Thoracic aorta (tissue), 2 donors: ENCODE data around the gene LINGO3. TPM values are rescaled to one million over a fixed set of nuclear protein-coding genes. Genes with fewer than 3 reads are reported as not detected.

Experiments
- ATAC-seq: fragments of 150-250 bp; one replicate; pipeline ENCODE4 v1.8.0; 2017; ENCODE audit warnings: low read depth; ENCODE audit not compliant: insufficient number of reproducible peaks, low FRiP score
- DNase-seq: peaks from one replicate; pipeline ENCODE4 v3.0.0-alpha.2; 2020; ENCODE audit warnings: low spot score
- H3K27ac ChIP-seq, 2 donors: fragments of 200-600 bp; sonication (generic); 1 replicate in 1 of 2; 2 replicates in 1 of 2; pipeline ENCODE4 v1.5.1; 2016; ENCODE audit warnings: mild to moderate bottlenecking in 2 of 2, moderate library complexity in 2 of 2
- H3K27me3 ChIP-seq: fragments of 200-600 bp; sonication (generic); replicated peaks from 2 replicates; pipeline ENCODE4 v1.6.0; 2016; ENCODE audit warnings: mild to moderate bottlenecking; ENCODE audit not compliant: insufficient read depth
- H3K36me3 ChIP-seq: fragments of 200-600 bp; sonication (generic); one replicate; pipeline ENCODE4 v1.5.1; 2016
- H3K4me1 ChIP-seq, 2 donors: fragments of 200-600 bp; sonication (generic); 1 replicate in 1 of 2; 2 replicates in 1 of 2; pipeline versions ENCODE4 v1.5.1 to v1.6.0; 2016; ENCODE audit warnings: low read depth in 2 of 2, mild to moderate bottlenecking in 1 of 2; ENCODE audit not compliant: control insufficient read depth in 1 of 2
- H3K4me3 ChIP-seq: fragments of 200-600 bp; sonication (generic); 2 replicates; pipeline ENCODE4 v1.5.1; 2016; ENCODE audit warnings: mild to moderate bottlenecking
- H3K9me3 ChIP-seq: fragments of 200-600 bp; sonication (generic); 2 replicates; pipeline ENCODE4 v1.5.1; 2016
- CTCF ChIP-seq: fragments of 200-600 bp; sonication (generic); IDR thresholded peaks from one replicate; pipeline ENCODE4 v1.5.1; 2019; ENCODE audit warnings: antibody characterized with exemption
- total RNA-seq, 2 donors: library from RNA; depleted of rRNA; stranded (reverse); fragments of >200 nt; gene quantifications; one replicate each; pipeline versions ENCODE4 v1.1.0 to v1.2.3, GENCODE V29; 2016

The LINGO3 gene
- total RNA-seq, 2 donors from 2014 or later = 0.27 TPM; not detected in 1

- ATAC-seq (no peak), DNase-seq (no peak)
- H3K4me1 ChIP-seq = peaks cover 24 to 49% of the 10 kb centered on the region in 2 donors
- H3K4me3 ChIP-seq = peak overlapping the region; percentile 63
- H3K27me3 ChIP-seq = peaks cover 7% of the 10 kb centered on the region
- peaks cover 3% of the 10 kb centered on the region for H3K36me3 ChIP-seq
- H3K9me3 ChIP-seq = no peaks in the 10 kb centered on the region
- TF ChIP-seq CTCF = no peak
- no peak overlapping the region for H3K27ac ChIP-seq
These were observed 17.3 kb downstream of the LINGO3 start for GRCh38 chr19:2290441-2291184.

GRCh38 chr19:2289714-2290435 lies 18.1 kb downstream of the LINGO3 start:
- ATAC-seq (no peak), DNase-seq (no peak)
- Histone ChIP-seq H3K36me3 (peaks cover 3% of the 10 kb centered on the region), H3K4me1 (peaks cover 24 to 43% of the 10 kb centered on the region in 2 donors), H3K4me3 (peak overlapping the region; percentile 63), H3K27me3 (peaks cover 7% of the 10 kb centered on the region), H3K27ac (no peak overlapping the region), H3K9me3 (no peaks in the 10 kb centered on the region)
- no peak for TF ChIP-seq CTCF

GRCh38 chr19:2288818-2289713 lies 18.9 kb downstream of the LINGO3 start:
- Histone ChIP-seq H3K36me3 (peaks cover 3% of the 10 kb centered on the region), H3K9me3 (no peaks in the 10 kb centered on the region), H3K4me3 (peak overlapping the region; percentile 63), H3K27me3 (peaks cover 7% of the 10 kb centered on the region), H3K27ac (no peak overlapping the region), H3K4me1 (peaks cover 20 to 34% of the 10 kb centered on the region in 2 donors)
- no peak for DNase-seq
- ATAC-seq = no peak
- TF ChIP-seq CTCF = no peak

- TF ChIP-seq CTCF = no peak
- Histone ChIP-seq H3K27ac (no peak overlapping the region), H3K36me3 (peaks cover 3% of the 10 kb centered on the region), H3K4me3 (no peak overlapping the region), H3K9me3 (no peaks in the 10 kb centered on the region), H3K27me3 (peaks cover 7% of the 10 kb centered on the region), H3K4me1 (peaks cover 17 to 29% of the 10 kb centered on the region in 2 donors)
- no peak for ATAC-seq
- no peak for DNase-seq
These were observed 19.6 kb downstream of the LINGO3 start for GRCh38 chr19:2288338-2288817.
